Effector memory CD8-positive, alpha-beta T cell (primary cell): Measurements from ENCODE around the gene PPP2R2C.

Source experiments
- ATAC-seq: fragments of 150-1000 bp; cut with Tn5 transposase; replicated peaks from 2 replicates; pipeline ENCODE4 v1.10.0; 2021; ENCODE audit warnings: mild to moderate bottlenecking, moderate library complexity
- DNase-seq, 3 experiments: peaks; one replicate each; pipeline ENCODE4 v3.0.0; 2021
- H3K27ac Mint-ChIP-seq, 2 donors: one replicate each; pipeline ENCODE4 v1.8.0; 2022; ENCODE audit warnings: mild to moderate bottlenecking in 2 of 2, mixed read lengths in 2 of 2, moderate library complexity in 2 of 2
- H3K27me3 Mint-ChIP-seq, 2 donors: one replicate each; pipeline ENCODE4 v1.8.0; 2022; ENCODE audit warnings: mixed read lengths in 2 of 2
- H3K36me3 Mint-ChIP-seq: one replicate; pipeline ENCODE4 v1.8.0; 2022; ENCODE audit warnings: mild to moderate bottlenecking, moderate library complexity, mixed read lengths; ENCODE audit not compliant: insufficient read depth
- H3K4me1 Mint-ChIP-seq, 2 donors: one replicate each; pipeline ENCODE4 v1.8.0; 2022; ENCODE audit warnings: low read depth in 2 of 2, mixed read lengths in 2 of 2
- H3K4me3 Mint-ChIP-seq, 2 donors: one replicate each; pipeline ENCODE4 v1.8.0; 2022; ENCODE audit warnings: mild to moderate bottlenecking in 2 of 2, mixed read lengths in 2 of 2, moderate library complexity in 2 of 2
- H3K9me3 Mint-ChIP-seq, 2 donors: one replicate each; pipeline ENCODE4 v1.8.0; 2022; ENCODE audit warnings: mixed read lengths in 2 of 2

Gene PPP2R2C

DNA sequence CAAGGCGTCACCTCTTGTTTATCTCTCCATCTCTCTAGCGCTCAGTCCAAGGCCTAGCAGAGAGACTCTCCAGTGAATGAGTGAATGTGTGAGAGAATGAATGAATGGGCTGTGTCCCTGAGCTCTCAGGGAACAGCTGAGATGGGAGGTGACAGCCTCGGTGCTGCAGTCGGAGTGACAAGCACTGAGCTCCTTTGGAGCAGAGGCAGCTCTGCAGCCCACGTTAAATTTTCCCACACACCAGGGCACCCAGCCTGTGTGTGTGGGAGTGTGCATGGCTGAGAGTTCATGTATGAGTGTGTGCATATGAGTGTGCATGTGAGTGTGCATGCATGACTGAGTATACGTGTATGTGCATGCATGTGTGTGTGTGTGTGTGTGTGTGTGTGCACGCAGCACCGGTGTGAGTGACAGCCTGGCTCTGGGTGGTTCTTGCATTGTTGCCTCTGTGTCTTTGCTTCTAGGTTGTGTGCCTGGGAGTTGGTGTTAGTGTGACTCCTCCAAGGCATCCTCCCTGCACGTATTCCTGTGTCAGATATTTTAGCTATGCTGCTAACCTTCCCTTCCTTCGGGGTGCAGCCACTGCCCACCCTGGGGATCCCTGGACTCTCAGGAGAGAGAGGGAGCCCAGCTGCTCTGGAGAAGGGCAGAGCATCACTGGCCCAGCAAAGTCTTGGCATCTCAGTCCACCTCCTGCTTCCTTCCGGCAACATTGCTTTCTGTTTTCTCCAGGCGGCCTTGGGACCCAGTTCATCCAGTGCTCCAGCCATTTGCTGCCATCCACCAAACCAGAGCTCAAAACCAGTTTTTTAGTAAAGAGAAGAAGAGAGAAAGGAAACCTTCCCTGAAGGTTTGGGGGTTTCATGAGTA, 98.6 kb downstream of the PPP2R2C start:
- Mint-ChIP-seq H3K9me3 (no peaks in the 10 kb centered on the region), H3K27ac (no peak overlapping the region), H3K36me3 (no peaks in the 10 kb centered on the region), H3K4me1 (peaks cover 0 to 3% of the 10 kb centered on the region in 2 donors), H3K4me3 (no peak overlapping the region), H3K27me3 (peaks cover 14 to 42% of the 10 kb centered on the region in 2 donors)
- ATAC-seq (no peak), DNase-seq (no peak)

DNA sequence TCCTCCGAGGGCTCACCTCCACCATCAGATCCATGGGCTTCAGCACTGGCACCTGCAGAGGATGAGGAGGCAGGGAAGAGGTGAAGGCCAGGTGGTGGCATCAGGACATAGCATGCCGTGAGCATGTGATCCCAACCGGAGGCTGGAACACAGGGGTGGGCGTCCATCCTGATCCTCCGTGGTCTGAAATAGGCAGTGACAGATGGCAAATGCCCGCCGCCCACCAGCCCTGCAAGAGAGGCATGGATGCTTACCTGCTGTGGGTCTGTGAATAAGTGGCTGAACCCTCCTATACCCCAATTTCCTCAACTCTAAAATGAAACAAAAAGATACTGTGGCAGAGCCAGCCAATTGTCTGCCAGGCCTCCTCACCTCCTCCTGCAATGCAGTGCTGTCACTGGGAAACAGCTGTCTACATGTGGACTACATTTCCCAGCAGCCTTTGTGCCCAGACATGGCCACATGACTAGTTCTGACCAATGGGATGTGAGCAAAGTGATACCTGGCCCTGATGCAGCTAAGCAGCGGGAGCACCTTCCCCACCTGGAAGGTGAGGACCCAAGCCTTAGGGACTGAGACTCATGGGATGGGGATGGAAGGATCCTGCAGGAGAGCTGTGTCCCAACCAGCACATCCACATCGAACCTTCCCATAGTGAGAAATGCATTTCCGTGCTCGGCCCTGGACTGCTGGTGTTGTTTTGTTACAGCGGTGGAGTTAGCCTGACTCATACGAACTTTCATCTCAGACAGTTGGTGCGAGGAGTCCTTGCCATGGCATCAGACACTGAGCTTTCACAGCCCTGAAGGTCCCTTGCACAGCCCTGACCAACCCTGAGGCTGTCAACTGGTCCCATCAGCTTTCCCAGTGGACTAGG, 99.5 kb downstream of the PPP2R2C start:
- no peak overlapping the region for H3K4me3 Mint-ChIP-seq
- H3K9me3 Mint-ChIP-seq: no peaks in the 10 kb centered on the region
- peaks cover 17 to 45% of the 10 kb centered on the region in 2 donors for H3K27me3 Mint-ChIP-seq
- no peaks in the 10 kb centered on the region for H3K36me3 Mint-ChIP-seq
- no peak overlapping the region for H3K27ac Mint-ChIP-seq
- DNase-seq (no peak), ATAC-seq (no peak)
- peaks cover 0 to 3% of the 10 kb centered on the region in 2 donors for H3K4me1 Mint-ChIP-seq

DNA sequence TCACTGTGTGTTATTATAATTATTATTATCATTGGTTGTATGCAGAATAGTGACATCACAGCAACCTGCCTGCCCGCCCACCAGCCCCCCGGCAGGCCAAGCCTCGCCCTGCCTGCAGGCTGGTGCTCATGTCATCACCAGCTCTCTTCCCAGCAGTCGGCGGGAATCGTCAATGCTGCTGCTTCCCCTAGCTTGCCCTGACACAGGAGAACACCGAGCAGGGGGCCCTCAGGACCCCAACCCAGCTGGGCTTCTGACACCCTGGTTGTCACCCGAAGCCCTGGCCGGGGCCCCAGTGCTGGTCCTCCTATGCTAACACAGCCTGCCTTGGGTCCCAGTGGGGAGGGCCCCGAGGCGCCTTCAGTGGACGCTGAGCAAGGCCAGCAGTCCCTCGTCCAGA, 100.6 kb downstream of the PPP2R2C start:
- Mint-ChIP-seq H3K4me1 (peaks cover 0 to 3% of the 10 kb centered on the region in 2 donors), H3K27me3 (peaks cover 19 to 51% of the 10 kb centered on the region in 2 donors), H3K36me3 (no peaks in the 10 kb centered on the region), H3K4me3 (no peak overlapping the region), H3K27ac (no peak overlapping the region), H3K9me3 (no peaks in the 10 kb centered on the region)
- ATAC-seq (no peak), DNase-seq (no peak)

DNA sequence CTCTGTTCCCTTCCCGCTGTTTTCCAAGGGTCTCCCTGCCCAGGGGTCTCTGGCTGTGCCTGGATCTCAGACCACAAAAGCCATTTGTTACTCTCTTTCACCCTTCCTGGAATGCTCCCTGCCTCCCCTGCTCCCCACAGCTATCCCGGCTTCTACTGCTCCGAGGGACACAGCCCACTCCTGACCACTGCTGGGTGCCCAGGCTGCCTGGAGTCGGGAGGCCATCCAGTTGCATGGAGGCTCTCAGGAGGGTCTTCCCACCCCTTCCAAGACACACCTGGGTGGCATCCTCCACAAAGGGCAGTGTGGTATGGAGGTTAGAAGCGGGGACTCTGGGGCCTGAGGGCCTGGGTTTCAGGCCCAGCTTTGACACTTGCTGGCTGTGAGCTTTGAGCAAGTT, 101.1 kb downstream of the PPP2R2C start:
- H3K27ac Mint-ChIP-seq: no peak overlapping the region
- peaks cover 19 to 51% of the 10 kb centered on the region in 2 donors for H3K27me3 Mint-ChIP-seq
- no peaks in the 10 kb centered on the region for H3K4me1 Mint-ChIP-seq

DNA sequence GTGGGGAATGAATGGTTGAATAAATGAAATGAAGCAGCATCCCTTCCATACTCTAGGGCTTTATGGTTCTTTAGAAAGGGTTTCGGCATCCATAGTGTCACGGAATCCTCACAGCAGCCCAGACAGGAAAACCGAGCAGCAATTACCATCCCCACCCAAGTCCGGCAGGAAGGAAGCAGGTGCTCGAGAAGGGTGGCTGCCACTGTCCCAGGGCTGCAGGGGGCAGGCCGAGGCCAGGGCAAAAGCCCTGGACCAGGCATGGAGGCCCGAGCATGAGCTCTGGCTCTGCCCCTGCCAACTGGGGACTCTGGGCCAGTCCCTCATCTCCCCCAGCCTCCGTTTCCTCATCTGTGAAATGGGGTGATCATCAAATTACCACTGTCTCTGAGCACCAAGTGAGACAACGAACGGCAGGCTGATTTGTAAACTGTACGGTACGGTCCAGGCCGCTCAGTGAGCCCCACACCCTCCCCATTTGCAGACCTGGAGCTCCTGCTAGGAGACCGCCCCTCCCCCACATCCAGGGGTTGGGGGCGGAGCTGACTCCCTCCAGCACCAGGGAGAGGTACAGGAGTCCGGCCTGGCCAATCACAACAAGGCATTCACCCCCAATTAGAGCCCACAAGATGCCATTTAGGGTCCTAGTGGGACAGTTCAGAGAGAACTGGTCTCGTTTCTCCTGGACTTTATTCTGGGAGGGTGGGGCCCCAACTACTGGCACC, 102.3 kb downstream of the PPP2R2C start:
- H3K27me3 Mint-ChIP-seq: peaks cover 19 to 53% of the 10 kb centered on the region in 2 donors
- no peak overlapping the region for H3K27ac Mint-ChIP-seq
- no peak overlapping the region for H3K4me3 Mint-ChIP-seq
- no peaks in the 10 kb centered on the region for H3K9me3 Mint-ChIP-seq
- no peaks in the 10 kb centered on the region for H3K36me3 Mint-ChIP-seq
- ATAC-seq: no peak
- DNase-seq: no peak
- H3K4me1 Mint-ChIP-seq: no peaks in the 10 kb centered on the region

More for the DNA sequence above, 101.1 kb downstream of the PPP2R2C start:
- DNase-seq: no peak
- H3K9me3 Mint-ChIP-seq: no peaks in the 10 kb centered on the region
- no peak overlapping the region for H3K4me3 Mint-ChIP-seq
- H3K36me3 Mint-ChIP-seq: no peaks in the 10 kb centered on the region
- no peak for ATAC-seq

DNA sequence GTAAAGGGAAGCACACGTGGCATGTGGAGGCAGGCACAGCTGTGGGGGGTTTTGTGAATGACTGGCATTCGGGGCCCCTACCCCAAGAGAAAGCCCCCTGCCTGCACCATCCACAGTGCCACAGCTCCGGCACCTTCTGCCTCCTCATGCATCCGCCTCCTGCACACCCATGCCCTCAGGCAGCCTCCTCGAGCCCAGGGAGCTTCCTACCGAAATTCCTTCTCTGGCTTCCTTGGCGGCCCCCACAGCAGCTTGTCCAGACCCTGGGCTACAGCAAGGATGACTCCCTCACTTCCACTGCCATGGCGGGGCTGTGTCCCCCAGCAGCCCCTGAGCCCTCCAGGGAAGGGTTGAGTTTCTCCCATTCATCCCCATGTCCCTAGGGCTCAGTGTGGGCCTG, 102.9 kb downstream of the PPP2R2C start:
- Mint-ChIP-seq H3K9me3 (no peaks in the 10 kb centered on the region), H3K27ac (no peak overlapping the region), H3K36me3 (no peaks in the 10 kb centered on the region), H3K4me3 (no peak overlapping the region), H3K27me3 (peaks cover 19 to 54% of the 10 kb centered on the region in 2 donors), H3K4me1 (no peaks in the 10 kb centered on the region)
- ATAC-seq (no peak), DNase-seq (no peak)

DNA sequence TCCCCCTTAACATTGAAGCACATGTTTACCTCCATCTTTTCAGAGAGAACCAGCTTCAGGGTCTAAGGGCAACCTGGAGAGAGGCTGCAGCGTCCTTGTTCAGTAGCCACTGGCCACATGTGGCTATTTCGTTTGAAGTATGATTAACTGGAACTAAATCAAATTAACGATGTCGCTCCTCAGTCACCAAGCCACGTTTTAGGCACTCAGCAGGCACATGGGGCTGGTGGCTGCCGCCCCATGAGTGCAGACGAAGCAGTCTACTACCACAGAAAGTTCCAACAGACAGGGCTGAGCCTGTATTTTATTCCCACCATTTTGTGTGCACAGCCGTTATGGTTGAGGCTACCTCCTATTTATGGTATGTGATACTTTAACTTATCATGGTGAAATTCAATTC, 103.4 kb downstream of the PPP2R2C start:
- Mint-ChIP-seq H3K4me3 (no peak overlapping the region), H3K9me3 (no peaks in the 10 kb centered on the region), H3K27ac (no peak overlapping the region), H3K27me3 (peaks cover 22 to 59% of the 10 kb centered on the region in 2 donors), H3K36me3 (peaks cover 1% of the 10 kb centered on the region), H3K4me1 (no peaks in the 10 kb centered on the region)
- DNase-seq (no peak), ATAC-seq (no peak)

DNA sequence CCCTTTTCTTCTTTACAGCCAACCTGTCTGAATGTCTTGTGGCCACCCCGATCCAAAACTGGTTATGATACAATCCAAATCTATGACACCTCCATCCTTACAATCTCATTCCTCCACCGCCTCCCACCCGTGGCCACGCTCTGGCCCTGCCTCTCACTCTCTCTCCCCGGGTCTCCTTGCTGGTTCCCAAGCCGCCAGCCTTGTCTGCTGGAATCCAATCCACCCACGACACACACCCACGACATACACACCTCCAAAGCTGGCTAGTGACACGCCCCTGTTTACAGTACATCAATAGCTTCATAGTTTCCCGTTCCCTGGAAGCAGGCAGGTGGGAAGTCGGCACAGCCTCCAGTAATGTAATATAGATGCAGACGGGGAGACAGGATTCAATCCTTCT, 103.8 kb downstream of the PPP2R2C start:
- Mint-ChIP-seq H3K9me3 (no peaks in the 10 kb centered on the region), H3K27ac (no peak overlapping the region), H3K36me3 (peaks cover 4% of the 10 kb centered on the region), H3K4me3 (no peak overlapping the region), H3K4me1 (no peaks in the 10 kb centered on the region), H3K27me3 (peaks cover 26 to 63% of the 10 kb centered on the region in 2 donors)
- DNase-seq (no peak), ATAC-seq (no peak)

DNA sequence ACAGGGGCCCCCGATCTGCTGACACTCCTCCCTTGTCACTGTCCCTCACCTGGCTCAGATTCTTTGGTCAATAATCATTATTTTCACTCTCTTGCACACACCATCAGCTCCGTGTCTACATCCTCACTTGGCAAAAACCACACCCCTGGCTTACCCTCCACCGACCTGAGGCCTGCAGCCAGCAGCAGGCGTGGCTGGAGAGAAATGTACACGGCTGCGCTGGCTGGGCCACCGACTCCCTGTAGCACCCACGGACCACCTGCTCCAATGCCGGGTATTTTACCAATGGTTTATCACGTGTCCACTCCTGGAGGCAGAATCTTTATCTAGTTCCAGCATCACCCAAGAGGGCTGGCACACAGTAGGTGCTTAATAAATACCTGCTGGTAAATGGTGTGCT, 104.3 kb downstream of the PPP2R2C start:
- no peak overlapping the region for H3K4me3 Mint-ChIP-seq
- H3K4me1 Mint-ChIP-seq: no peaks in the 10 kb centered on the region
- DNase-seq: no peak
- ATAC-seq: no peak
- H3K36me3 Mint-ChIP-seq: peaks cover 4% of the 10 kb centered on the region
- H3K27ac Mint-ChIP-seq: no peak overlapping the region
- H3K9me3 Mint-ChIP-seq: no peaks in the 10 kb centered on the region
- peaks cover 26 to 66% of the 10 kb centered on the region in 2 donors for H3K27me3 Mint-ChIP-seq

DNA sequence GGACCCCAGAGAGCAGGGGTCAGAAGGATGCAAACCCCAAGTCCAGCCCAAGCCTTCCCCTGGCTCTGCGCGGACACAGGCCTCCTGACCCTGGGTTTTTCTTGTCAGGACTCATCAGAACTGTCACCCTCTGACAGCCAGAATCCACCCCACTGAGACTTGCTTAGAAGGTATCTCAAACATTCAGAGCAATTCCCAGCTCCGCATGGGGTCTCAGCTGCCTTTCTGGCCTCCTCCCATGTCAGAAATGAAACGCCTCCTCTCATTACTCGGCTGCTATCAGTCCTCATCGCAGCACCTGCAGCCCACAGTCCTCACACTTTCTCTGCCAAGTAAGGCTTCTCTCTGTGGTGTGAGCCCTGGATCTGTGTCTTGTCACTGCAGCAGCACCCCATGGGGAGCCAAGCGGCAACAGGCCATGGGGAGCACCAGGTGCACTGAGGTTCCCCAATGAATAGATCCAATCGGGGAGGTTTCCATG, 105.0 kb downstream of the PPP2R2C start:
- Mint-ChIP-seq H3K27ac (no peak overlapping the region), H3K4me1 (no peaks in the 10 kb centered on the region)

DNA sequence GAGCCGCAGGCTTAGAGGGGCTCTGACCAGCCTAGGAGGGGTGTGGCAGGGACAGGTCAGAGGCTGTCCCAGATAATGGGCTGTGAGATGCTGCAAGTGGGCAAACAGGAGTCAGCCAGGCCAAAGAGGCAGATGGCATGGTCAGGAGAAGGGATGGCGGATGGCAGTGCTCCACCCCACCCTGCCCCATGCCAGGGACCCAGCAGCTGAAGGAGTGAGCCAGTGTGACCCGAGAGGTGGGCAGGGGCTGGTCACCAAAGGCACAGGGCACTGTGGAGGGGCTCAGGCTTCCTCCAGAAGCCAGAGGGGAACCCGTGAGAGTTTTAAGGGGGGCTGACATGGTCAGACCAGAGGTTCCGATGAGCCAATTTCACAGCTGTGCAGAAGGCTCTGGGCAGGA, 105.8 kb downstream of the PPP2R2C start:
- Mint-ChIP-seq H3K36me3 (peaks cover 4% of the 10 kb centered on the region), H3K27me3 (peaks cover 33 to 74% of the 10 kb centered on the region in 2 donors), H3K4me3 (no peak overlapping the region), H3K4me1 (no peaks in the 10 kb centered on the region), H3K27ac (no peak overlapping the region), H3K9me3 (no peaks in the 10 kb centered on the region)
- no peak for ATAC-seq
- no peak for DNase-seq

More for the DNA sequence above, 105.0 kb downstream of the PPP2R2C start:
- no peak overlapping the region for H3K4me3 Mint-ChIP-seq
- H3K27me3 Mint-ChIP-seq: peaks cover 26 to 67% of the 10 kb centered on the region in 2 donors
- ATAC-seq (no peak), DNase-seq (no peak)
- H3K36me3 Mint-ChIP-seq: peaks cover 4% of the 10 kb centered on the region
- H3K9me3 Mint-ChIP-seq: no peaks in the 10 kb centered on the region

DNA sequence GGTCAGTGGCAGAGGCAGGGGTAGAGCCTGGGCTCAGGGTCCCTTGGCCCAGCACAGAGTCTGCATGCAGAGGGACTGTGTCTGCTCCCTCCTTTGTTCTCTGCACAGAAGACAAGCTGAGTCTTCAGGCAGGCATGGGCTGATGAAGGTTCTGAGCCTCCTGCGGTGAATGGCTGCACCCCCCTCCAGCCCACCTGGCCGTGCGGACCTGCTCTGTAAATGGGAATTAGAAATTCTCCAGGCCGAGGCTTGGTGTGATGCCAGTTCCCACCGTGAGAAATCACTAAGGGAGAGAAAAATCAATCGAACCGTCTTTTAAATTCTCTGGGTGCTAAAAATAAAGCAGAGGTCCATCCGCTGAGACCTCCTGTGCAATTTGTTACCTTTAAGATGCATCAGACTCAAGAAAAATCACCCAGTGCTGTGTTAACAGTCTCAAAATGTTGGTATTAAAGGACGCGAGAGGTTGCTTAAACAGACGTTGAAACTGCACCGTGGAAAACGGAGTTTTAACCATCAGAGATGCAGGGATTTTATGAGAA, 106.8 kb downstream of the PPP2R2C start:
- H3K4me1 Mint-ChIP-seq: no peaks in the 10 kb centered on the region
- ATAC-seq: no peak
- DNase-seq: no peak
- peaks cover 4% of the 10 kb centered on the region for H3K36me3 Mint-ChIP-seq
- no peak overlapping the region for H3K4me3 Mint-ChIP-seq
- peaks cover 42 to 76% of the 10 kb centered on the region in 2 donors for H3K27me3 Mint-ChIP-seq
- H3K27ac Mint-ChIP-seq: no peak overlapping the region
- no peaks in the 10 kb centered on the region for H3K9me3 Mint-ChIP-seq

DNA sequence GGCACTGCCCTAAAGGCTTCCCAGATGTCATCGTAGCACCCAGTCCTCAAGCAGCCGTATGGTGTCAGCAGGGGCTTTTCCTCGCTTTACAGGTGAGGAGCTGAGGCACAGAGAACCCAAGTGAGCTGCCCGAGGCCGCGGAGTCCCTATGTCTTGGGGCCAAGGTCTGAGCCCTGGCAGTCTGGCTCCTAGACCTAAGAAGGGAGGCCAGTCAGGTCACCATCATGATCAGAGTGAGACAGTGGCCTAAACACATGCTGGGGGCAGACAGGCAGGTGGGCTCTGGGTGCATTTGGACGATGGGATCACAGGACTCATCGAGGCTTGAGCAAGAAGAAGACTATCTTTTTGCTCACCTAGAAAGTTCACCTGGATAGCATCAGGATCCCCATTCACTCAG, 107.8 kb downstream of the PPP2R2C start:
- Mint-ChIP-seq H3K27ac (no peak overlapping the region), H3K4me1 (no peaks in the 10 kb centered on the region), H3K4me3 (no peak overlapping the region), H3K27me3 (peaks cover 43 to 73% of the 10 kb centered on the region in 2 donors), H3K9me3 (no peaks in the 10 kb centered on the region), H3K36me3 (peaks cover 4% of the 10 kb centered on the region)
- ATAC-seq (no peak), DNase-seq (no peak)
